HG02852 (cell line): ENCODE results near the gene SERAC1.

Experiments
- ATAC-seq: cut with Tn5 transposase; IDR thresholded peaks from one replicate; pipeline ENCODE4 v1.9.1; 2021; ENCODE audit warnings: mild to moderate bottlenecking, moderate library complexity; ENCODE audit not compliant: unreplicated experiment

The SERAC1 gene

DNA sequence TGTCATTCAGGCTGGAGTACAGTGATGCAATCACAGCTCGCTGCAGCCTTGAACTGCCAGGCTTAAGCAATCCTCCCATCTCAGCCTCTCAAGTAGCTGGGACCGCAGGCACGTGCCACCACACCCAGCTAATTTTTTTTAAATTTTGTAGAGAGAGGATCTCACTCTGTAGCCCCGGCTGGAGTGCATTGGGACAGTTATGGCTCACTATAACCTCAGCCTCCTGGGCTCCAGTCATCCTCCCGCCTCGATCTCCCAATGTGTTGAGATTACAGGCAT, 86.5 kb downstream of the SERAC1 start:
- ATAC-seq: no peak

DNA sequence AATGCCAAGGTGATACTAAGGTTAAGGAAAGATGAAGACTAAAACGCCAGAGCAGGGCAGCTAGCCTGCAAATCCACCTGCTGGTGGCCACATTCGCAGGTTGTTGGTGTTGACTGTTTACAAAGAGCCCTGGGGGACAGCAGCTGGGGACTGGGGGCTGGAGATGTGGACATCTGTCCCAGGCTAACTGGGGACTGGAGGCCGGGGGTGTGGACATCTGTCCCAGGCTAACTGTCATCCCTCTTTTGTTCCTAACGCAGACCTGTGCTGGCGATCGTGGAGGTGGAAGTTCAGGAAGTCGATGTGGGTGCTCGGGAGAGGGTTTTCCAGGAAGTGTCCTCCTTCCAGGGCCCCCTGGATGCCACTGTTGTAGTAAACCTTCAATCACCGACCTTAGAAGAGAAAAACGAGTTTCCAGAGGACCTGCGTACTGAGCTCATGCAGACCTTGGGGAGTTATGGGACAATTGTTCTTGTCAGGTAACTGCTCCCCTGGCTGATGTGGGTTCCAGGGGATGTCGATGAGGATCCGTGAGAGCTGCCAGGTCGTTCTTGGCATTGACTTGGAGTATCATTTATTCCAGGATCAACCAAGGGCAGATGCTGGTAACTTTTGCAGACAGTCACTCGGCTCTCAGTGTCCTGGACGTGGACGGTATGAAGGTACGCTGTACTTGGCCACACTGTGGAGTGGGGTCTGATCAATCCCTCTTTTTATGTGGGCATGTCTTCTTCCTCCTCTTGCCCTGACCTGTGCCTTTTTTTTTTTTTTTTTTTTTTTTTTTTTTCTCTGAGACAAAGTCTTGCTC, 87.0 kb downstream of the SERAC1 start:
- ATAC-seq: no peak

DNA sequence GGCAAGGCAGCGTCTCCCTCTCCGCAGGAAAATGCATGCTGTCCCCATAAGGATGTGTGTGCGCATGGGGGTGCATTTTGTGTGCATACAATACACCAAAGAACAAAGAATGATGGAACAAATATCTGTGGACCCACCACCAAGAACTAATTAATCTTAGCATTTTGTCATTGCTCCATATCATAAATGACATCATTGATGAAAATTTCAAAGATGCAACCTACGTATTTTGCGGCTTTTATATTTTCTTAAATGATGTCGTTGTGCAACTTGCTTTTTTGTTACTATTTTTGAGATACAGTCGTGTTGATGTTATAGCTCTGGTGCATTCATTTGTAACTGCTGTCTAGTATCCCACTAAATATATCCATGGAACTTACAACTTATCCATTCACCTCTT, 89.7 kb downstream of the SERAC1 start:
- ATAC-seq: no peak

DNA sequence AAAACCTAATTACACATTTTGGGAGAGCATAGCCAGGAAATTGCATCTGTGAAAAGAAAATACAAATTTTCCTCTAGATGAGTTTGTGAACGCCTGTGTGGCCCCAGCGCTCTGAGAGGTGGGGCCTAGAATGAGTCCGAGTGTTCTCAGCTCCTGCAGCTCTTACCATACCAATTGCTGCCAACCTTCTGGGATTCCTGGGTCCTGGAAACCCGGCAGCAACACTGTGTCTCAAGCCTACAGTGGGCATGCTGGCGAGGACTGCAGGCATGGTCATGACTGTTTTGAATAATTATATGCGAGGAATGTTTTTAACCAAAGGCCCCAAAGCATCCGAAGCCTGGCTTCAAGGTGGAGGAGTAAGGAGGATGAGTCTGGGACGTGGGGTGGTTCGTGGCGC, 90.4 kb downstream of the SERAC1 start:
- no peak for ATAC-seq

DNA sequence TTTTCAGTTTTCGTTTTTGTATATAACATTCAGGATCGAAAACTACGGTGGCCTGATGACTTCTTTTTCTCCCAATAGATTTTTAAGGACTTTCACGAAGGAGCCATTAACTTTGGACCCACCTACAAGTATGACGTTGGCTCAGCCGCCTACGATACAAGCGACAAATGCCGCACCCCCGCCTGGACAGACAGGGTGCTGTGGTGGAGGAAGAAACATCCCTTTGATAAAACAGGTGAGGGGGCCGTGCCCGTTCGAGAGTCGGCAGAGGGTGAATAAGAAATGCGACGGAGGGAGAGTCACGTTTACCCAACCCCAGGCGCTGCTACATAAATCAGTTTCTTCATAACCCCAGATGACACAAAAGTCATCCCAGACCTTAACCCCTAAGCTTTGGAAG, 91.5 kb downstream of the SERAC1 start:
- no peak for ATAC-seq

DNA sequence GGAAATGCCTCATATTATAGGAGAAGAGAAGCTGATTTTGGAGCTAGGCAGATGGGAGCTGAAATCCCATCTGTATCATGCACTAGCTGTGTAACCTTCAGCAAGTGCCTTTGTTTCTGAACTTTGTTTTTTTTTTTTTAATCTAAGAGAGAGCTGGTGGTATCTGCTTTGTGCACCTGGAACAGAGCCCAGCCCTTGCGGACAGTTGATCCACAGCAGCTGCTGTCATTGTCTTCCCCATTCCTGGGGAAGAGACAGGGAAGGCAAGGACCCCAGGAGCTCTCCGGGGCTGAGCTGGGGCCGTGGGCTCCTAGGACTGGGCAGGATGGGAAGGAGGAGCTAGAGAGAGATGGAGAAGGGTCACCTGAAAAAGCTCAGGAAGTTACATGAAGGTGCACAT, 94.3 kb downstream of the SERAC1 start:
- no peak for ATAC-seq

DNA sequence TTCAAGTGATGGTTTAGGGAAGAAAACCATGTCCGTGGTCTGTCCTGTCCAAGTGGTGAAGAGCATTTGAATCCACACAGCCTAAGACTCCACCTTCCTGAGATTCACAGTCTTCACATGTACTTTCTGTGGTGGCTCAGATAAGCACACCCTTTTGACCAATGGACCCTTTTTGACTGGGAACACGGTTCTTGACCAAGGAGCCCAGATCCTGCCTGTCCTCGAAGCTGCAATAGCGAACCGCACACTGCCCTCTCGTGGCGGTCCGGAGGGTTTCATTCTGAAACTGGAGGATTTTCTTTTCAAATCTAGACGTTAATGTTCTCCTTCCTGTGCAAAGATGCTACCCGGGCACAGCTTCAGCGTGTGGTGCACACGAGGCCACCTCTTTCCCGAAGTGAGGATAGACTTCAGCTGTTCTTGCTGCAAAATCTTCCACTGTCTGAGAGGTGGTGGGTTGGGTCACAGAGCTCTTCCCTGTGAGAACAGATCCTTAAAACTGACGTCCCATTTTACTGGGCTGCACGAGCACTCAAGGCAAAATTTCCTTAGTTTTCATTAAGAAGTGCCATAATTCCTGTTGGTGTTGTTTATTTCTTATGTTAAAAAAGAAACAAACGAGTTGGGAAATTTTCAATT, 95.9 kb downstream of the SERAC1 start:
- ATAC-seq: no peak

DNA sequence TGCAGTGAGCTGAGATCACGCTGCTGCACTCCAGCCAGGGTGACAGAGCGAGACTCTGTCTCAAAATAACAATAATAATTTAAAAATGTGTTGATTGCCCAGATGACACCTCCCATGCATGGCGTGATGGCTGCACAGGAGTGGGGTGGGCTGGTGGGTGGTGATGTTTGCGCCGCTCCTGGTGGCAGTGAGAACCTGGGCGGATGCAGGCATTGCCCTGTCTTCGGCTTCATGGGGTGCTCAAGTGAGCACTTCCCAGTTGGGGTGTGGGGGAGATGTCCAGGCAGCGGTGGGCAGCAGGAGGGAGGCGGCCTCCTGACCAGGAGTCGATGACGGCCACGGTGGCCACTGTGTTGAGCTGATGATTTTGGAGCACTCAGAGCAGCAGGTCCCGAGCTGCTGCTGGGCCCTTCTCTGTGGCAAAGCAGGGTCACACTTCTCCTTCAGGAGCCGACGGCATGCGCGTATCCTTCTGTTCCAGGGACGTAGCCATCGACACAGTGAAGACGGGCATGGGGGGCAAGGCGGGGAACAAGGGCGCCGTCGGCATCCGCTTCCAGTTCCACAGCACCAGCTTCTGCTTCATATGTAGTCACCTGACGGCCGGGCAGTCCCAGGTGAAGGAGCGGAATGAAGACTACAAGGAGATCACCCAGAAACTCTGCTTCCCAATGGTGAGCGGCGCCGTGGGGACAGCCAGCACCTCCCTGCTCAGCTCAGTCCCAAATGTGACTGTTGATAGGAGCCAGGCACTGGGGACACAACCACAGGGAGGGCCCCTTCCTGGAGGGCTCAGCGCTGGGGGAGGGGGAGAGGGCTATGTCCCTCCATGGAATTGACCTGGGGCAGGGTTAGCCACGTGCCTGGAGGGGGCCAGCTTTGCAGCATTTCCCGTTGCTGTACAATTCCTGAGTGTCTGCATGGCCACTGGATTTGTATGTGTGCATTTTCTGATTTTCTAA, 96.7 kb downstream of the SERAC1 start:
- no peak for ATAC-seq

DNA sequence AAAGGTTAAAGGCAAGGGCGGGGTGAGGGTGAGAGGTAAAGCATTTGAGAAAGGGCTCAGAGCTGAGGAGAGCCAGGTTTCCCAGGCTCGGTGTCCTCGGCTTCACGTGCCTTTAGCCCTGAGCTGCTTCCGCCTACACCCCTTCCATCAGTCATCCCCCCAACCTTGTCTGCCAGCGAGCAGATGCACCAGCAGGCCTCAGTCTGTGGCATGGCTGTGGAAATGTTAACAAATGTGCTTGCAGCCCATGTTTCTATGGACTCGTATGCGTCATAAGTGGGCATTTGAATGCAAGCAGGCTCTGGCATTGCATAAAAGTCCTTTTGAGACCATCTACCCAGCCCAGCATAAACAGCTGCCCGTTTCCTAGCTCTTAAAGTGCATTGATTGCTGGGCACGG, 97.5 kb downstream of the SERAC1 start:
- ATAC-seq: no peak

DNA sequence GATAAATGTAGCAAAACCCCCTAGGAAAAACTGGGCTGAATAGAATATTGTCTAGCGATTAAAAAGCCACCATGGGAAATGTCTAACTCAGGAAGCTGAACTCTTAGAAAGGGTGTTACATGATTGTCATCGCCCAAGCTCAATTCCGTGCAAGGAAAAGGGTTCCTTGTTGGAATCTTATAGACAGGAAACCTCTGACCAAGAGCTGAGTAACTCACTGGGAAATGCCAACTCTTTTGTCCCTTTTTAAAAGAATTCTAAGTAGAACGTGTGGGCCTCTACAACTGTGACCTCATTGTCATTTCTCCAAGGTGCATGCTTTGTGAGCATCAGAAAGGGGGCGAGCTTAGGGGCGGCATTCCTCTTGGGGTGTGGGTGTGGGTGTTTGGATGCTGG, 98.3 kb downstream of the SERAC1 start:
- no peak for ATAC-seq

DNA sequence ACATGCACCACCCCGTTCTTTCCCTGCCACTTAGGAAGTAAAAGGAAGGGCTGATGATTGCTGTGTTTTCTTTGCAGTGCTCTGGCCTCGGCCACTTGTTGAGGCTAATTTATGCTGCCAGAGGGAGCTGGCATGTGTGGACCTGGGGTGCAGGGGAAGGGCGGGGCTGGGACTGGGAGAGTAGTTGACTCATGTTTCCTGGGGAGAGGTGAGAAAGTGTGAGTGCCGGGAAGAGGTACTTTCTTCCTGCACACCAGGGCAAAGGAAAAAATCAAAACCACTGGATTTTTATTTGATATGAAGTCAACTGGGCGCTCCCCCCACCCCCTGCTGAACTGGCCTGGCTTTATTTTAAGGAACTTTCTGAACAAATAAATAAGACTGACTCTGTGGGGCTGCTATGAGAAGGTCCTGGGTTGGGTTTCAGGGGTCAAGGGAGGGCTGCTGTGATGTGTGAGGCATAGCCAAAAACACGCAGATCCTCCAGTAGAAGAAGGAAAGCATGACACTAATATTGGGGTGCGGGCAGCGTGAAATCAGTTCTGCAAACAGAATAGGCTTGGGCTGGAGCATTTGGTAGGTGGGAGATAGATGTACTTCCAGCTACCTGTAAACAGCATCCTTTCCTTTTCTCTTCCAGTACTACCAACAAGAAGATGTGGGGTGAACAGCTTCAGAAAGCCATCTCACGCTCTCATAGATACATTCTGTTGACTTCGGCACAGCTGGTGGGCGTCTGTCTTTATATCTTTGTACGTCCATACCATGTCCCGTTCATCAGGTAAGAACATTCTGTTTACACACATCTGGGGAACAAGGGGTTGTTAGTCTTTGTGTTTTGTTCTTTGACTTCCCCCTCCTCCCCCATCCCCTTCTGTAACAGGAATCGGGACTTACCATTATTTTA, 98.9 kb downstream of the SERAC1 start:
- ATAC-seq: no peak

DNA sequence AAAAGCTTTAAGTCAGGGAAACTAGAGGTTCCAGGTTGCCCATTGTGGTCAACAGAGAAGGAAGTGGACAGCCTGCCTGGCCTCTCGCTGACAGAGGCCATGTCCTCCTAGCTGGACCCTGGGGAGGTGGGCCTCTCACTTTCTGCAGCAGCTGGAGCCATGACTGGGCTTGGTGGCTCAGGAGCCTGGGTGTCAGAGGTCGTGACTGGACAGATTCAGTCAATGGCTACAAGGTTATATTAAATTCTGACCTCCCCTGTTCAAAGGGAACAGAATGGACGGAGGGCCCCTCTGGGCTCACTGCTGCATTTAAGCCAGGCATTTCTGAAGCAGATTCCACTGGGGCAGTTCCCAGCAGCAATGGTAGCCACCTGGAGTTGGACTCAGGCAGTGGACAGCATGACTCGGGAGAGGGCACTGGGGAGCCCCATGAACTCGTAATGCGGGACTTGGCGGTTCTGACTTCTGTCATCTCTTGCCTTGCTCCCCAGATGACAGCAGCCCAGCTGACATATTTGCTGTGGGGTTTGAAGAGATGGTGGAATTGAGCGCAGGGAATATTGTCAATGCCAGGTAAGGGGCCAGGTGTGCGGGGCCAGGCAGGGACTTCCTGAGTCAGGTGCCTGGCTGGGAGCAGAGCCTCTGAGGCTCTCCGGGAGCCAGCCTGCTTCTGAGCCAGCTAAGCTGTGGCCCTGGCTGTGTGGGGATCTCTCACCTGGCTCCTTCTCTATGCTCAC, 99.7 kb downstream of the SERAC1 start:
- no peak for ATAC-seq

DNA sequence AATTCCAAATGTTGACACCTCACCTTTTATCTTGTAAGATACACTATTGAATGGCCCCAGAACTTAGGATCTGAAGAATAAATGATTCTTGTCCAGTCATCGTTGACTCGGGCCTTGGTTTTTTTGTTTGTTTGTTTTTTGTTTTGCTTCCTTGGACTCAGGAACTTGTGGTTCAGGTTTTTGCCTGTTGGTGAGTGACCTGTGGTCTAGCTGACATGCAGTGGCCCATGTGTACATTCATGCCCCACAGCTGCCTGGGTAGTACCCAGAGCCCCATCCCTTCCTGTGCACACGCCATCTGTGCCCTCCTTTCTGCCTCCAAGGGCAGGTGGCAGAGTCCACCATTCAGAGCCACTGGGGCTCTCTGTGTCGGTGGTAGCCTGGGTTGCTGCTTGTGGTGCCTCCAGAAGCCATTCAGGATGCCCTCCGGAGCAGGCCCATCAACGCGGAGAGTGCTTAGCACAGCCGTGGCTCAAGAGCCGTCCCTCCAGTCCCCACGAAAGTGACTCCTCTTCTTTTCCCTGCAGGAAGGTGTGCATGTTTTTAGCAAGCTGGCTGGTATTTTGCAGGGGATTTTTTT, 100.5 kb downstream of the SERAC1 start:
- ATAC-seq: no peak

DNA sequence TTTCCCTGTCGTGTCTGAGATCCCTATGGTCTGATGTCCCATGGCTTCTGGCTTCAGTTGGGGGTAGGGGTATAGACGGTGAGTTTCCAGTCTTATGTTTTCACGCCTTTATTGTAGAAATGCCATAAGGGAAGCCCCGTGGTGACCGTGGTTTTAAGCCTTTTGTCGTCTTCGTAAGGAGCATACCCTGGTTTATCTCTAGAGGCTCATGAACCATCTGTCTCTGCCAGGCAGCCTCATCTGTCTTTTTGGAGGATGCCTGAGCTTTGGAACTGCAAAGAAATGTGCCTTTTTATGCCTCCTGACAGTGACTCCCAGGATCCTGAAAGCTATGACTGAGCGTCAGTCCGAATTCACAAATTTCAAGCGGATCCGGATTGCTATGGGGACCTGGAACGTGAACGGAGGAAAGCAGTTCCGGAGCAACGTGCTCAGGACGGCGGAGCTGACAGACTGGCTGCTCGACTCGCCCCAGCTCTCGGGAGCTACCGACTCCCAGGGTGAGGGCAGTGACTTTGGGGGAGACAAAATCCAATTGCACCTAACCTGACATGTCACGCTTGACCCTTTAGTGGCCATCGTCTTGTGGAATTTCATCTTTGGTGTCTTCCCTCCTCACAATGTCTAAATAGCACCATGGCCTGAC, 101.8 kb downstream of the SERAC1 start:
- ATAC-seq: no peak

DNA sequence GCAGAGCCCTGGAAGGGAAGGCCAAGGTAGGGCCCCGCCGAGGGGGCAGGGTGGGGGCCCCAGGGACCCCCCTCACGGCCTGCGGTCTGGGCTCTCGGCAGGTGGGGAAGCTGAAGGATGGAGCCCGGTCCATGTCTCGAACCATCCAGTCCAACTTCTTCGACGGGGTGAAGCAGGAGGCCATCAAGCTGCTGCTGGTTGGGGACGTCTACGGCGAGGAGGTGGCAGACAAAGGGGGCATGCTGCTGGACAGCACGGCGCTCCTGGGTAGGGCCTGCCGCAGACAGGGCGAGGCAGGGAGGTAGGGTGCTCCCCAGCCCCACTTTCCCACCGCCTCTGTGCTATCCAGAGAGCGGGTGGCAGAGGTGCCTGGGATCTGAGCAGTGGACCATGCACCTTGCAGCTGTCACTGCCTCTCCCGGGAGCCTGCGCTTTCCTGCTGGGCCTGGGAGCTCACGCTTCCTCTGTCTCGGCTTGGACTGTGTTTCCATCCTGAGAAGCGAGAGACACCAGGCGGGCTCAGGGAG, 103.3 kb downstream of the SERAC1 start:
- no peak for ATAC-seq

DNA sequence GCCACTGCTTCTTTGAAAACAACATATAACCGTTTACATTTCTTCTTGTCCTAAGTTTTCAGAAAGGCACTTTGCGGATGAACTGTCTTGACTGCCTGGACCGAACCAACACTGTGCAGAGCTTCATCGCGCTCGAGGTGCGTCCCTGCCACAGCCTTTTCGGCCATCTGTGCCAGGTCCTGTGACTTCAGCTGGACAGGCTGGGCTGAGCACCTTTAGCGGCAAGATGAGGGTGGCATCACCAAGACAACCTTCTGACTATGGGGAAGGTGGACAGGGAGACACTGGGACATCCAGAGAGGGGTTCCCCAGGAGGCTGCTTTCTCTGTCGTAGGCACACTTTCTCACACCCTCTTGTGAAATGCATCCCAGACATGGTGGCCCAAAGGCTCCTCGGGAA, 104.3 kb downstream of the SERAC1 start:
- ATAC-seq: no peak

DNA sequence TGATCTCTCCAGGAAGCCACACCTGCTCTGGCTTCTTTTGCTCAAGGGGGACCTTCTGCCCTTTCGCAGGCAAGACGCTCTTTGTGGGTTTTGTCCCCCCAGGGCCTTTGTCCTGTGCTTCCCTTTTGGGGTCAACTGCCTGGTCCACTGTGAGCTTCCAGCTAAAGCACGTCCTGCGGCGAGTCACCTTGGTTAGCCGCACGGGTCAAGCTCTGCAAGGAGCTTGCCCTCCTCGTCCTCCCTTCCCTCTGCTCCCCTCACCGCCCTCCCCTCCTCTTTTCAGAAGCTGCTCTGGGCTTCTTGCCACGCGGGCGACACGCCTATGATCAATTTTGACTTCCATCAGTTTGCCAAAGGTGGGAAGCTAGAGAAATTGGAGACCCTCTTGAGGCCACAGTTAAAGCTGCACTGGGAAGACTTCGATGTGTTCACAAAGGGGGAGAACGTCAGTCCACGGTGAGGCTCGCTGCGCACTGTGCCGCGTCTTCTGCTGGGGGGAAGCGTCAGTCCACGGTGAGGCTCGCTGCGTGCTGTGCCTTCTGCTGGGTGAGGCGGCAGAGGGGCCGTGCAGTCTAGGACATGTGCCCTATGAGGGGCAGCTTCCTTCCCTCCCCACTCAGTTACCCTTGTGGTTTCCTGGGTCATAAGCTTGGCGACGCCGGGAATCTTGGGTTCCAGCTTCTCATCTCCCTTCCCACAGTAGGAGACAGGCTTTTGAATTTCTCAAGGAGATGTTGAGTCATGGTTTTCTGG, 106.2 kb downstream of the SERAC1 start:
- ATAC-seq: no peak

DNA sequence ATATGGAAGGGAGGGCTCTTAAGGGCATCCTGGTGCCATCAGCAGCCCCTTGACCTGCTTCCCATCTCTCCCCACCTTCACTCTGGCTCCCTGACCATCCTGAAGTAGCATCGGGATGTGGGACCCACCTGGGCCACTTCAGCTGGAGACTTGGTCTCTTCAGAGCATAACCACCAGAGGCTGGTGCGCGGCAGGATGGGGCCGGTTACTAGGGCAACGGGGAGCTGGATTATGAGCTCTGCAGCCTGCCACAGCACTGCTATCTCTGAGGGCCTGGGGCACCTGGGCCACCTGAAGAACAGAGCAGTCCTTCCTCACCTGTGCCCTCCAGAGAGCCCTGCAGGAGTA, 106.7 kb downstream of the SERAC1 start:
- ATAC-seq: no peak
